GM12801 (cell line): ENCODE measurements around the gene PCDH9.

Experiments used
- CTCF ChIP-seq: IDR thresholded peaks from one replicate; pipeline ENCODE4 v1.5.1; 2011; ENCODE audit warnings: control low read depth; ENCODE audit not compliant: insufficient read length; ENCODE audit errors: extremely low read depth

Gene PCDH9

DNA sequence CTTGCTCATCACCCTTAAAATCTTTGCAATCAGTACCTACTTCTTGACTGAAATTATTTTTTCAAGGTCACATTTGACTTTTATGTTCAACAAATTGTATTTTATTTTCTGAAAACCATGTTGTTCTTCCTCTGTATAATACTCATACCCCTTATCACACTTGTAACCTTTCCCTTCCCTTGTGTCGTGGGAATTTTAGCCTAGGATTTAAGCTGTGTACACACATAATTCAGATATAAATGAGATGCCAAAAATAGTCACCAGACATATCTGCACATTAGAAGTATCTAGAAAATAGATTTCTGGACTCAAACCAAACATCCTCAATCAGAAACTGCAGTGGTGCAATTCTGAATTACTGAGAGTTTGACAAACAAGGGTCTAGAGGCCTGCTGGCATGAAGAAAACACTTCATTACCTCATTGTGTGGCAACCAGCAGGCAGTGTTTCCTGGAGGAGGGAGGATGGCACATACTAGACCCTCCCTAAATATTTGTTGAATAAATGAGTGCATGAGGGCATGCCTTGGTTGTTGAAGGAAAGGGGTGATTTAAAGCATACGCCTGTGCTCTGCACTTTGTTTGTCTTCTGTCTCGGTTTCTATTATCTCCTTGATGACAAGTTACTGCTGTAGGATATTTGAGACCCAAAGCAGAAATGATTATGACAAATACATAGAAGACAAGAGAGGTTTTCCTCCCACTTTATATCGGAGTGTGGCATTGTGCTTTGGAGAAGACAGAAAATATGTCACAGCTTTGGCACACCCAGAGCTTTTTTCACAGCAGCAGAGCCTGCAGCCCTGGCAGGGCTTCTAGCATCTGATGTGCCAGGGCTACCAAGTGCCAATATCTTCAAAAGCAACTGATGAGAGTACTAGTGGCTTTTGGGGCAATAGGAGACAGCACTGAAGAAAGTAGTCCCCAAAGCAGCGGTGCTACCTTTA is 881.1 kb downstream of the PCDH9 start:
- TF ChIP-seq CTCF: no peak

GRCh38 chr13:66347486-66348117 is 882.5 kb downstream of the PCDH9 start:
- no peak for TF ChIP-seq CTCF

DNA sequence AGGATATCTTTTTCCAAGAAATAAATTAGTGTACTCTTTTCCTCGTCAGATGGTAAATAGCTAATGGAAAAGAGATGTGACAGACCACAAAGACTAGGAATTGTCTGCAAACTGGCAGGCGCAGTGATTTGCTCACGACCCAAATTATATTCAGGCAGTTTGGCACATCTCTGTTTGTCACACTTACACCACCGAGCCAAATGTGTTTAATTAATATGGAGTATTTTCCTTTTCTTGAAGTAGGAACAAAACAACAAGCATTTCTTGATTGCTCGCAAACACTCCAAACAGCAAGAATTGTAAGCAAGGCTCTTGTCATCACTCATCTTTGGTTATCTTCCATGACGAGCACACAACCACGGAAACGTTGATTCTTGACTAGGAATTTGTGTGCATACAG is 884.2 kb downstream of the PCDH9 start:
- TF ChIP-seq CTCF: no peak

DNA sequence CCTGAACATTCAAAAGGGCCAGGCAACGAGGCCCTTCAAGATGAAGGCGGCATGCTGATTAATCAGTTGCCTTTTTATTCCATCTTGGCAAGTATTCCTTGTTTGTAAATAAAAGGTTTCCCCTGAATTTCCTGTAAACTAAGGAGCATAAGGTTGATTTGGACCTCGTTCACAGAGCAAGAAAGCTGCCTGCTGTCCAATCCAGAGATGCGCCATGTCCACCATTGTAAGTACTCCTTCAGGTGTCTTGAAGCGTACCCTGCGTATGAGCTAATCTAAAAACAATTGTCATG is 884.7 kb downstream of the PCDH9 start:
- TF ChIP-seq CTCF: no peak

GRCh38 chr13:66344805-66345517 is 885.2 kb downstream of the PCDH9 start:
- no peak for TF ChIP-seq CTCF

DNA sequence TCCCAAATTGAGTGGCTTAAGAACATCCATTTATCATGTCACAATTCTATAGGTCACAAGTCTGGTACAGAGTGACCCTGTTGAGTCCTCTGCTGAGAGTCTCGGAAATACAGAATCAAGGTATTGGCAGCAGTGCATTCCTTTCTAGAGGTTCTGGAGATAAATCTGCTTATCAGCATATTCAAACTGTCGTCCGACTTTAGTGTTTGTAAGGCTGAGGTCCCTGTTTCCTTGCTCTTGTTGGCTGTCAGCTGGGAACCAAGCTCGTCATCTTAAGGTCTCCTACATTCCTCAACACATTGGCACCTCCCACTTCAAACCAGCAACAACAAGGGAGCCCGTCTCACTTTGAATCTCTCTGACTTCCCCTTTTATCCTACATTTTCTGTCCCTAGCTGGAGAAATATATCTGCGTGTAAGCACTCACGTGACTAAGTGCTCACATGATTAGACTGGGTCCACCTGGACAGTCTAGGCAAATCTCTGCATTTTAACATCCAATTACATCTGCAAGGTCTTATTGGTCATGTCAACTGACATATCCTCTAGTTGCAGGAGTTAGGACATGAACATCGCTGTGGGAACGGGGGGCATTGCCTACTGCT is 886.8 kb downstream of the PCDH9 start:
- no peak for TF ChIP-seq CTCF
